SK-N-SH (cell line): Measurements from ENCODE around the gene C11orf65. TPM values are rescaled to one million over a fixed set of nuclear protein-coding genes. Genes with fewer than 3 reads are reported as not detected.

Source experiments
- CTCF ChIA-PET: fragments of 300-600, 350-600 bp; formaldehyde crosslinking; extraction: SDS; loops from one replicate; lab custom pipeline; 2021; lab: Yijun Ruan, JAX
- POLR2A ChIA-PET: fragments of 350-600 bp; sonication (Branson Sonifier 250); formaldehyde crosslinking; extraction: SDS; loops from one replicate; lab custom pipeline; 2020; ENCODE audit warnings: antibody characterized with exemption, inconsistent platforms; lab: Yijun Ruan, JAX
- DNase-seq: peaks from one replicate; pipeline ENCODE4 v3.0.0; 2012
- H2AFZ ChIP-seq: fragments of 200-600 bp; sonication (generic); 2 replicates; pipeline ENCODE4 v1.8.1; 2016; ENCODE audit warnings: antibody characterized with exemption, mild to moderate bottlenecking, low read depth
- H3F3A ChIP-seq: fragments of 200-600 bp; sonication (generic); replicated peaks from 2 replicates; pipeline ENCODE3; 2016; ENCODE audit warnings: antibody characterized with exemption, mild to moderate bottlenecking; ENCODE audit not compliant: insufficient read depth
- H3K27ac ChIP-seq, 2 experiments: fragments of 200-500 bp in 1 of 2; fragments of 200-600 bp in 1 of 2; sonication (Bioruptor generic) in 1 of 2; sonication (generic), shearing (Covaris generic) in 1 of 2; 2 replicates each; pipeline versions ENCODE4 v1.5.1 to v1.6.1; 2014 to 2016; ENCODE audit warnings: low read depth in 2 of 2, inconsistent platforms in 1 of 2, low read length in 1 of 2, mild to moderate bottlenecking in 1 of 2, mixed read lengths in 1 of 2
- H3K27me3 ChIP-seq: fragments of 200-600 bp; sonication (generic), shearing (Covaris generic); 2 replicates; pipeline ENCODE4 v1.6.1; 2016; ENCODE audit warnings: mixed run types; ENCODE audit not compliant: insufficient read depth
- H3K36me3 ChIP-seq, 2 experiments: fragments of 200-500 bp in 1 of 2; fragments of 200-600 bp in 1 of 2; sonication (Bioruptor generic) in 1 of 2; sonication (generic) in 1 of 2; replicated peaks in 1 of 2; 2 replicates each; pipeline versions ENCODE3 to v1.5.1; 2014 to 2016; ENCODE audit warnings: low read length in 1 of 2, mild to moderate bottlenecking in 1 of 2; ENCODE audit not compliant: insufficient read depth in 2 of 2, control insufficient read depth in 1 of 2
- H3K4me1 ChIP-seq, 2 experiments: fragments of 200-500 bp in 1 of 2; fragments of 200-600 bp in 1 of 2; sonication (Bioruptor generic) in 1 of 2; sonication (generic), shearing (Covaris generic) in 1 of 2; 2 replicates each; pipeline versions ENCODE4 v1.5.1 to v1.6.1; 2014 to 2016; ENCODE audit warnings: low read depth in 1 of 2, low read length in 1 of 2, mixed run types in 1 of 2; ENCODE audit not compliant: insufficient read depth in 2 of 2, control insufficient read depth in 1 of 2
- H3K4me2 ChIP-seq: fragments of 200-600 bp; sonication (generic), shearing (Covaris generic); 2 replicates; pipeline ENCODE4 v1.6.1; 2017; ENCODE audit warnings: mixed run types
- H3K4me3 ChIP-seq, 2 experiments: fragments of 200-500 bp in 1 of 2; fragments of 200-600 bp in 1 of 2; sonication (Bioruptor generic) in 1 of 2; sonication (generic), shearing (Covaris generic) in 1 of 2; 2 replicates each; pipeline versions ENCODE4 v1.5.1 to v1.8.1; 2014 to 2016; ENCODE audit warnings: low read depth in 2 of 2, inconsistent platforms in 1 of 2, low read length in 1 of 2, mild to moderate bottlenecking in 1 of 2, mixed read lengths in 1 of 2, moderate library complexity in 1 of 2
- H3K79me2 ChIP-seq: fragments of 200-600 bp; sonication (generic); 2 replicates; pipeline ENCODE4 v1.8.1; 2017; ENCODE audit warnings: mild to moderate bottlenecking; ENCODE audit not compliant: insufficient read depth
- H3K9ac ChIP-seq: fragments of 200-600 bp; sonication (generic); 2 replicates; pipeline ENCODE4 v1.6.1; 2017; ENCODE audit warnings: mixed run types
- H3K9me2 ChIP-seq: fragments of 200-600 bp; sonication (generic); 2 replicates; pipeline ENCODE4 v1.6.1; 2017; ENCODE audit warnings: mixed run types
- H3K9me3 ChIP-seq: fragments of 200-600 bp; sonication (generic); 2 replicates; pipeline ENCODE4 v1.6.1; 2017; ENCODE audit warnings: mixed run types, mild to moderate bottlenecking, moderate library complexity
- H4K20me1 ChIP-seq: fragments of 200-600 bp; sonication (generic); 2 replicates; pipeline ENCODE4 v1.6.1; 2017; ENCODE audit warnings: mild to moderate bottlenecking, mixed run types; ENCODE audit not compliant: insufficient read depth
- CHD2 ChIP-seq: fragments of 150-350 bp; IDR thresholded peaks from 2 replicates; pipeline ENCODE4 v1.6.1; 2018; ENCODE audit warnings: low read length; ENCODE audit not compliant: partially characterized antibody
- EP300 ChIP-seq, 2 experiments: IDR thresholded peaks; 2 replicates each; pipeline versions ENCODE4 v1.4.0 to v1.6.1; 2012; ENCODE audit warnings: borderline replicate concordance in 1 of 2, low read depth in 1 of 2, low read length in 1 of 2
- EZH2phosphoT487 ChIP-seq: fragments of 200-600 bp; sonication (generic); IDR thresholded peaks from 2 replicates; pipeline ENCODE4 v1.6.1; 2017; ENCODE audit warnings: low read depth, mixed run types, mild to moderate bottlenecking, antibody characterized with exemption, moderate library complexity, borderline replicate concordance
- FOXM1 ChIP-seq: IDR thresholded peaks from 2 replicates; pipeline ENCODE4 v1.4.0; 2012; ENCODE audit warnings: low read depth, mild to moderate bottlenecking
- MEF2A ChIP-seq: IDR thresholded peaks from 2 replicates; pipeline ENCODE4 v1.4.0; 2012; ENCODE audit warnings: low read depth, borderline replicate concordance
- RCOR1 ChIP-seq: fragments of 150-350 bp; IDR thresholded peaks from 2 replicates; pipeline ENCODE4 v1.6.1; 2017; ENCODE audit warnings: antibody characterized with exemption, low read length
- RFX5 ChIP-seq: IDR thresholded peaks from 2 replicates; pipeline ENCODE4 v1.6.1; 2012; ENCODE audit warnings: mild to moderate bottlenecking, improper control_type of control experiment, low read length
- RXRA ChIP-seq: IDR thresholded peaks from 2 replicates; pipeline ENCODE4 v1.4.0; 2012; ENCODE audit warnings: low read depth, mild to moderate bottlenecking, borderline replicate concordance
- TAF1 ChIP-seq: IDR thresholded peaks from 2 replicates; pipeline ENCODE4 v1.6.1; 2012; ENCODE audit warnings: low read depth, mild to moderate bottlenecking, low read length, moderate library complexity, borderline replicate concordance
- WGBS: methylation state at CpG from one replicate; pipeline ENCODE4 v1.1.6; 2017; ENCODE audit warnings: low lambda C conversion rate; 5-methylcytosine and 5-hydroxymethylcytosine counted together
- polyA plus RNA-seq, 3 experiments: library from polyadenylated mRNA; depleted of rRNA; stranded (reverse); fragments of >200 nt; gene quantifications; 2 replicates each; pipeline ENCODE4 v1.2.3, GENCODE V29; 2012
- TF ChIP-seq, protein P1 (sequence below): fragments of 150-350 bp; IDR thresholded peaks from 2 replicates; pipeline ENCODE4 v1.6.1; 2017; ENCODE audit warnings: antibody characterized with exemption, low read length, low read depth, borderline replicate concordance
- TF ChIP-seq, protein P2 (sequence below): IDR thresholded peaks from 2 replicates; pipeline ENCODE4 v1.4.0; 2012; ENCODE audit warnings: low read depth, borderline replicate concordance

The C11orf65 gene
- polyA plus RNA-seq, 1 of the 3 experiments (the other 2 are of a cell fraction), result 0.07 TPM

DNA sequence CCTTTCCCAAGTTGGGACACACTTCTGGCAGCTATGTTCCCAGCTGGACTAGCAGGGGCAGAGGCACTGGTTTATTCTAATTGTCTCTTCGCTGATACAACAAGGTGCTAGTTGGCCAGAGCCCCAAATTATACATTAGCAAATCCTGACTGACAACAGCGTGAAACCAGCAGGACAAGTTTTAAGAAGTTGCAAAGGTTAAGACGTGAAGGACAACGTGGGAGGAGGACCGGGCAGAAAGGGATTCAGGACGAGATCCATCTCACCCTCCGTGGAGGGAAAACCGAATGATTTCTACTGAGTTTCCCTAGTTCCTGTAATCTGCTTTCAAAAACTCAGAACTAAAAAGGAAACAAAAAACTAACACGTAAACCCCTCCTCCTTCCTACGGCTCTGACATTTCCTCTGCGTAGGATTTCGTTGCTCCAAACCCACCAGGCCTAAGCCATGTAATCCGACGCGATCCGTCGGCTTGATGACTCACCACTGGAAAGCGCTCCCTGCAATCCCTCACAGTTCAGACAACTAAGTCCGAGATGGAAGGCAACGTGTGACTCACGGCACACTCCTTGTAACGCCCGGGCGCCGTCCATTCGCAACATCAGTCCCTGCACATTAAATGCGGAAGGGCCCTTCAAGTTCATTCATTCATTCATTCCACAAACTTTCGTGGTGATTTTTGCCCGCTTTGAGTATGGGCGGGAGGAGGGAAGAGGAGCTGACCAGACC, 30.2 kb upstream of the C11orf65 start (continued):
- TF ChIP-seq RXRA, result no peak
- TF ChIP-seq CHD2, result no peak
- peak; percentile 7; the same call in 1 of the 2 replicates for TF ChIP-seq RCOR1

DNA sequence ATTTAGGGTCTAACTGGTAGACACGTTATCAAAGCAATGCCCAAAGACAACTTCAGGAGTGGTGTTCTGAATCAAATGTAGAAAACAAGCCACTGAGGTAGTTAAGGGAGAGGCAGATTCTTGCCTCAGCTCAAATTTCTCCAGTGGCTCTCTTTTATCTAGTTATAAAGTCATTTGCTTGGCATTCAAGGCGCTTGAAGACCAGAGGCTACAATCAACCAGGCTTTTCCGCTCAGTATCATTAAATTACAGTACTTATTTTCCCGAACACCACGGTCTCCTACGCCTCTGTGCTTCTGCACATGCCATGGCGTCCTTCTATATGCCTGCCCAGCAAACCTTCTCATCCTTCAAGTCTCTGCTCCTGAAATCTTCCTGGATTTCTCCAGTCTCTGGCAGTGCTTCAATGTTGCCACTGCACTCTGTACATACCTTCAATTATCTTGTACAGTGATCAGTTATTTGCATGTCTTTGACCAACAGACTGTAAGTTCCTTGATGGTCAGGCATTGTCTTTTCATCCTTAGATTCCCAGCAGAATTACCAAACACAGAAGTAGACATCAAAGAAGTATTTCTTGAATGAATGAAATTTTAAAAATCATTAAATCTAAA, 29.4 kb upstream of the C11orf65 start:
- no peaks in the 10 kb centered on the region for H3K9me2 ChIP-seq
- no peaks in the 10 kb centered on the region for H3K27me3 ChIP-seq
- WGBS, result 91% methylated on average over 7 of the region's 7 CpGs
- no peaks in the 10 kb centered on the region for H3K9me3 ChIP-seq
- H3K4me2 ChIP-seq, result peak overlapping the region; percentile 74
- H2AFZ ChIP-seq, result peak overlapping the region; percentile 80
- no peaks in the 10 kb centered on the region for H3K36me3 ChIP-seq
- H3K4me3 ChIP-seq, result peak overlapping the region; percentile 61 to 75
- CTCF ChIA-PET, result no interaction called here
- POLR2A ChIA-PET, result no interaction called here
- peaks cover 15% of the 10 kb centered on the region; the same call in 1 of the 2 replicates for H3K79me2 ChIP-seq
- peaks cover 0 to 11% of the 10 kb centered on the region in 2 experiments; a peak in 2 of 4 replicates for H3K4me1 ChIP-seq
- peaks cover 6% of the 10 kb centered on the region for H3F3A ChIP-seq
- H3K9ac ChIP-seq, result peak overlapping the region; percentile 76; the same call in 1 of the 2 replicates
- H3K27ac ChIP-seq, result peak overlapping the region; percentile 83 to 87
- TF ChIP-seq EZH2phosphoT487, result no peak
- TF ChIP-seq, all 33 proteins: peak for 0
- H4K20me1 ChIP-seq, result no peaks in the 10 kb centered on the region
- DNase-seq, result no peak

DNA sequence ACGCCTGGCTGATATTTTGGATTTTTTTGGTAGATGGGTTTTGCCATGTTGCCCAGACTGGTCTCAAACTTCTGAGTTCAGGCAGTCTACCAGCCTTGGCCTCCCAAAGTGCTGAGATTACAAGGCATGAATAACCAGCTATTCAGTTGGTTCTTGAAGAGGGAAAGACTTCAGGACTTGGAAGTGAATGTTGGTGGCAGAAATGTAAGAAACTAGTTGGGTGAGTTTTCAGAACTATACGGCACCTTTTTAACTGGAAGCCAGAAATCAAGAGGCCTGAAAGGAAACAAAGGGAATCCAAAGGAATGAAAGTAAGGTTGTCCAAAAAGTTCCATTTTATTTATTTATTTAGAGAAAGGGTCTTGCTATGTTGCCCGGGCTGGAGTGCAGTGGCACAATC, 28.0 kb upstream of the C11orf65 start:
- Histone ChIP-seq H4K20me1 (no peaks in the 10 kb centered on the region), H3K4me3 (no peak overlapping the region), H3F3A (peaks cover 6% of the 10 kb centered on the region), H3K9me2 (no peaks in the 10 kb centered on the region), H3K79me2 (peaks cover 15% of the 10 kb centered on the region; the same call in 1 of the 2 replicates), H3K4me2 (no peak overlapping the region), H3K9ac (no peak overlapping the region), H3K4me1 (peaks cover 0 to 11% of the 10 kb centered on the region in 2 experiments; a peak in 2 of 4 replicates), H3K36me3 (peaks cover 3% of the 10 kb centered on the region in 2 experiments), H3K27me3 (no peaks in the 10 kb centered on the region), H3K27ac (no peak overlapping the region), H2AFZ (no peak overlapping the region), H3K9me3 (no peaks in the 10 kb centered on the region)
- CTCF ChIA-PET, result no interaction called here
- no peak for DNase-seq
- TF ChIP-seq FOXM1, result no peak
- TF ChIP-seq, protein P1, sequence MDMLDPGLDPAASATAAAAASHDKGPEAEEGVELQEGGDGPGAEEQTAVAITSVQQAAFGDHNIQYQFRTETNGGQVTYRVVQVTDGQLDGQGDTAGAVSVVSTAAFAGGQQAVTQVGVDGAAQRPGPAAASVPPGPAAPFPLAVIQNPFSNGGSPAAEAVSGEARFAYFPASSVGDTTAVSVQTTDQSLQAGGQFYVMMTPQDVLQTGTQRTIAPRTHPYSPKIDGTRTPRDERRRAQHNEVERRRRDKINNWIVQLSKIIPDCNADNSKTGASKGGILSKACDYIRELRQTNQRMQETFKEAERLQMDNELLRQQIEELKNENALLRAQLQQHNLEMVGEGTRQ, result no peak
- TF ChIP-seq EP300 (IDR thresholded peaks at IDR 0.05; ENCODE audit: borderline replicate concordance in 1 of 2, low read depth in 1 of 2, low read length in 1 of 2), result no peak
- TF ChIP-seq RFX5, result no peak
- no peak for TF ChIP-seq MEF2A
- TF ChIP-seq EZH2phosphoT487, result no peak
- TF ChIP-seq TAF1, result no peak
- TF ChIP-seq, protein P2, sequence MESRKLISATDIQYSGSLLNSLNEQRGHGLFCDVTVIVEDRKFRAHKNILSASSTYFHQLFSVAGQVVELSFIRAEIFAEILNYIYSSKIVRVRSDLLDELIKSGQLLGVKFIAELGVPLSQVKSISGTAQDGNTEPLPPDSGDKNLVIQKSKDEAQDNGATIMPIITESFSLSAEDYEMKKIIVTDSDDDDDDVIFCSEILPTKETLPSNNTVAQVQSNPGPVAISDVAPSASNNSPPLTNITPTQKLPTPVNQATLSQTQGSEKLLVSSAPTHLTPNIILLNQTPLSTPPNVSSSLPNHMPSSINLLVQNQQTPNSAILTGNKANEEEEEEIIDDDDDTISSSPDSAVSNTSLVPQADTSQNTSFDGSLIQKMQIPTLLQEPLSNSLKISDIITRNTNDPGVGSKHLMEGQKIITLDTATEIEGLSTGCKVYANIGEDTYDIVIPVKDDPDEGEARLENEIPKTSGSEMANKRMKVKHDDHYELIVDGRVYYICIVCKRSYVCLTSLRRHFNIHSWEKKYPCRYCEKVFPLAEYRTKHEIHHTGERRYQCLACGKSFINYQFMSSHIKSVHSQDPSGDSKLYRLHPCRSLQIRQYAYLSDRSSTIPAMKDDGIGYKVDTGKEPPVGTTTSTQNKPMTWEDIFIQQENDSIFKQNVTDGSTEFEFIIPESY, result no peak
- POLR2A ChIA-PET, result no interaction called here
- 100% methylated on average over 3 of the region's 3 CpGs for WGBS
